ENCODE data around the gene XPO6.

GRCh38 chr16:28158136-28158535 lies 53.6 kb downstream of the XPO6 start:
- TF ChIP-seq POLR2A (IDR thresholded peaks at IDR 0.05): no peak
- no peak for TF ChIP-seq CTCF (IDR thresholded peaks at IDR 0.05)

Data from testis (tissue), 2 donors.